DOHH2 (cell line): ENCODE results near the gene ABHD18.

ENCODE experiments used
- CTCF ChIP-seq: fragments of 200-600 bp; sonication (generic); IDR thresholded peaks from one replicate; pipeline ENCODE4 v1.5.1; 2014; ENCODE audit warnings: antibody characterized with exemption, mild to moderate bottlenecking, low read depth, low read length; ENCODE audit not compliant: poor library complexity, severe bottlenecking
- EZH2phosphoT487 ChIP-seq: fragments of 200-600 bp; sonication (generic); IDR thresholded peaks from 2 replicates; pipeline ENCODE4 v1.6.1; 2017; ENCODE audit warnings: borderline replicate concordance, mild to moderate bottlenecking, antibody characterized with exemption, low read length, moderate library complexity, mixed read lengths

GRCh38 chr4:127967141-127967775 is 2.1 kb downstream of the ABHD18 start:
- TF ChIP-seq CTCF (no peak), EZH2phosphoT487 (no peak)
